Pancreas (tissue), 10 donors: ENCODE measurements around the gene ASPHD1. TPM values are rescaled to one million over a fixed set of nuclear protein-coding genes. Genes with fewer than 3 reads are reported as not detected.
"Not testable (repeated sequence)": the region's sequence is repeated elsewhere in the genome, so short reads cannot be mapped to it uniquely, and the experiment has no call there.

Experiments
- ATAC-seq, 4 donors: fragments of 200-7000 bp; cut with Tn5 transposase; one replicate each; pipeline versions ENCODE4 v1.8.0 to v1.9.1; 2020; ENCODE audit warnings: mild to moderate bottlenecking in 4 of 4, moderate library complexity in 4 of 4
- DNase-seq, 6 donors: peaks; one replicate each; pipeline ENCODE4 v3.0.0-alpha.2; 2020
- FAIRE-seq: peaks from 2 replicates; lab custom pipeline; 2012; peaks lifted over from hg19 to GRCh38; lab: Jason Lieb, UNC
- H3K27ac ChIP-seq, 4 donors: fragments of 200-600 bp; sonication (generic); 1 replicate in 3 of 4; 2 replicates in 1 of 4; pipeline versions ENCODE4 v1.5.0 to v1.8.0; 2020
- H3K27me3 ChIP-seq, 4 donors: fragments of 200-600 bp; one replicate each; pipeline ENCODE4 v1.8.0; 2021
- H3K36me3 ChIP-seq, 3 donors: fragments of 200-600 bp; sonication (generic) in 1 of 3; one replicate each; pipeline versions ENCODE4 v1.5.0 to v1.8.0; 2020 to 2021
- H3K4me1 ChIP-seq, 3 donors: fragments of 200-600 bp; one replicate each; pipeline ENCODE4 v1.8.0; 2021
- H3K4me3 ChIP-seq, 4 donors: fragments of 200-600 bp; sonication (generic) in 2 of 4; one replicate each; pipeline versions ENCODE4 v1.5.0 to v1.8.0; 2020 to 2021
- H3K9me3 ChIP-seq, 4 donors: fragments of 200-600 bp; one replicate each; pipeline ENCODE4 v1.8.0; 2021
- CTCF ChIP-seq, 4 donors: fragments of 200-600 bp; sonication (generic) in 3 of 4; IDR thresholded peaks; one replicate each; pipeline versions ENCODE4 v1.5.0 to v1.8.0; 2021; ENCODE audit warnings: antibody characterized with exemption in 4 of 4
- WGBS, 2 donors: extraction: QIAGEN DNeasy Blood & Tissue Kit; methylation state at CpG; one replicate each; pipeline ENCODE4 v1.1.7; 2013; 5-methylcytosine and 5-hydroxymethylcytosine counted together
- intact Hi-C, 3 donors: fragments of 100-400 bp; cut with DNase I; formaldehyde crosslinking; loops; one replicate each; pipeline versions ENCODE4 v1.11.1 to v1.14.2; 2022
- polyA plus RNA-seq, 2 donors: library from polyadenylated mRNA; stranded (reverse); fragments of 200-250 nt; gene quantifications; one replicate each; pipeline ENCODE4 v1.2.3, GENCODE V29; 2013
- total RNA-seq, 6 donors: library from RNA; stranded (reverse); fragmentation: NEBNext Ultra II Directional in 4 of 6; extraction: Animal tissue kit (Norgen Biotek cat#: 25700) in 4 of 6; gene quantifications; one replicate each; pipeline versions ENCODE4 v1.2.1 to v1.2.4, GENCODE V29; 2021 to 2023
- donor health status: healthy with polysubstance abuse.
- donor health status: DM: no; HTN: no; CAD: no; lungs with moderate emphysema.
- donor health status: DM: no; HTN: no; CAD: no.
- donor health status: control.
- donor health status: control.
- donor health status: Bipolar disorder and iron deficiency.
- donor health status: DM: yes; HTN: yes; CAD: no.
- donor health status: DM: no; HTN: no; CAD: no.
- donor health status: DM: no; HTN: no; CAD: no.
- donor health status: DM: yes; HTN: yes; CAD: no.

ASPHD1 gene
- total and polyA plus RNA-seq, 8 donors = 3.8 to 21.2 (median 7.8) TPM

GRCh38 chr16:29883987-29884386, 16.3 kb upstream of the ASPHD1 start:
- Histone ChIP-seq H3K27ac (no peak overlapping the region), H3K27me3 (no peaks in the 10 kb centered on the region), H3K4me1 (no peaks in the 10 kb centered on the region), H3K36me3 (no peaks in the 10 kb centered on the region), H3K4me3 (no peak overlapping the region), H3K9me3 (no peaks in the 10 kb centered on the region)
- no peak for TF ChIP-seq CTCF (IDR thresholded peaks at IDR 0.05)
- WGBS, 2 donors = 91 to 92% methylated on average over 6 of the region's 6 CpGs
- intact Hi-C loops = no loop called here
- DNase-seq (no peak), FAIRE-seq (no peak), ATAC-seq (no peak)

- 87 to 90% methylated on average over 3 of the region's 3 CpGs for WGBS, 2 donors
Observed at GRCh38 chr16:29889372-29889771, 10.9 kb upstream of the ASPHD1 start.

GRCh38 chr16:29891525-29892457, 8.5 kb upstream of the ASPHD1 start:
- DNase-seq (no peak), FAIRE-seq (no peak), ATAC-seq (no peak)
- Histone ChIP-seq H3K4me1 (no peaks in the 10 kb centered on the region), H3K36me3 (no peaks in the 10 kb centered on the region), H3K9me3 (no peaks in the 10 kb centered on the region), H3K4me3 (no peak overlapping the region), H3K27ac (no peak overlapping the region), H3K27me3 (no peaks in the 10 kb centered on the region)
- intact Hi-C loops = no loop called here
- TF ChIP-seq CTCF (IDR thresholded peaks at IDR 0.05) = no peak
- WGBS, 2 donors = 70 to 73% methylated on average over 10 of the region's 10 CpGs

More at GRCh38 chr16:29889372-29889771, 10.9 kb upstream of the ASPHD1 start:
- H3K9me3 ChIP-seq, H3K27ac ChIP-seq, H3K36me3 ChIP-seq, intact Hi-C loops, H3K27me3 ChIP-seq, ATAC-seq, DNase-seq, H3K4me1 ChIP-seq, H3K4me3 ChIP-seq, FAIRE-seq: not testable (repeated sequence)

- ATAC-seq = no peak
- 90% methylated on average over 6 of the region's 6 CpGs for WGBS, 2 donors
- DNase-seq = no peak
Observed at GRCh38 chr16:29892458-29892813, 7.9 kb upstream of the ASPHD1 start.

GRCh38 chr16:29893553-29893952, 6.7 kb upstream of the ASPHD1 start:
- no peak for FAIRE-seq
- intact Hi-C loops = no loop called here
- H3K36me3 ChIP-seq = no peaks in the 10 kb centered on the region
- no peak for TF ChIP-seq CTCF (IDR thresholded peaks at IDR 0.05)
- DNase-seq = no peak
- H3K4me3 ChIP-seq = no peak overlapping the region
- no peaks in the 10 kb centered on the region for H3K27me3 ChIP-seq
- H3K9me3 ChIP-seq = no peaks in the 10 kb centered on the region
- WGBS, 2 donors = 92 to 97% methylated on average over 3 of the region's 3 CpGs
- ATAC-seq = no peak
- peaks cover 0 to 2% (median 0%) of the 10 kb centered on the region in 3 donors for H3K4me1 ChIP-seq
- no peak overlapping the region for H3K27ac ChIP-seq

More at GRCh38 chr16:29892458-29892813, 7.9 kb upstream of the ASPHD1 start:
- intact Hi-C loops = no loop called here
- Histone ChIP-seq H3K36me3 (no peaks in the 10 kb centered on the region), H3K4me3 (no peak overlapping the region), H3K9me3 (no peaks in the 10 kb centered on the region), H3K4me1 (no peaks in the 10 kb centered on the region), H3K27ac (no peak overlapping the region), H3K27me3 (no peaks in the 10 kb centered on the region)
- FAIRE-seq = no peak
- no peak for TF ChIP-seq CTCF (IDR thresholded peaks at IDR 0.05)
